ENCODE results near the gene ADCY5. TPM values are rescaled to one million over a fixed set of nuclear protein-coding genes. Genes with fewer than 3 reads are reported as not detected.

ADCY5 gene
- total RNA-seq, 2 donors from 2014 or later = 12.9 to 69.6 TPM

DNA sequence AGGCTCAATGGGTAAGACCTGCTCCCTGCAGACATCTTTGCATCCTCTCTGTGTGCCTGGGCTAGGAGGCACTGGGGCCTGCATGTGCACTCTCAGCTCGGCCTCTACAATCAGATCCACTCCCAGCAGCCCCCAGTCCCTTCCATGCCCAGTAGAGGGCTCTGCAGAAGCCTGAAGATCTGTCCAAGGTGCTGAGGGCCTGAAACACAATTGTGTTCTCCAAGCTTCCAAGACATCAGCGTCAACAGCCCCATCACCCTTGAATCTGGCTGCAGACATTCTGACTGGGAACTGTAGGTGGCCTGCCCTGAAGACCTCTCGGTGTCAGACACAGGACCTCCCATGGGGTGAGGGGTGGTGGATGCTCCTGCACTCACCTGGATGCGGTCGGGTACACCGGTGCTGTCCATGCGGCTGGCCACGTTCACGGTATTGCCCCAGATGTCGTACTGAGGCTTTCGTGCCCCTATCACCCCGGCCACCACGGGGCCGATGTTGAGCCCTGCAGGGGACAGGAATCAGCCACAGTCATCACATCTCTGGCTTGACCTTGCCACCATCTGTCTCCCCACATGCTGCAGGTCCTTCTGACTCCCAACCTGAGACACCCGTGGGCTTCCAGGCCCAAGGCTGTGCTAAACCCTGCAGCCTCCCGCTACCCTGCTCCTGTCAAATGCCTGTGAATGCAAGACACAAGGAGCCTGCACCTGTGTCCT lies 162.4 kb downstream of the ADCY5 start:
- no peak for DNase-seq (ENCODE audit: low spot score)
- intact Hi-C loops (cut with DNase I) = loop anchor here (5.0 kb wide), 1 partner anchor 201 kb away; no protein-coding TSS in a partner anchor
- no peak overlapping the region for H3K27ac ChIP-seq
- no peak overlapping the region for H3K4me3 ChIP-seq
- no peaks in the 10 kb centered on the region for H3K27me3 ChIP-seq (replicated peaks; ENCODE audit: insufficient read depth)
- no peaks in the 10 kb centered on the region for H3K9me3 ChIP-seq
- no peaks in the 10 kb centered on the region for H3K4me1 ChIP-seq (replicated peaks)
- TF ChIP-seq CTCF (IDR thresholded peaks at IDR 0.05) (peak in 3 of 4 experiments; percentile 9 to 34 (median 22)), POLR2A (IDR thresholded peaks at IDR 0.05) (no peak), POLR2AphosphoS5 (IDR thresholded peaks at IDR 0.05) (no peak)
- WGBS = 84% methylated on average over 16 of the region's 16 CpGs
- no peaks in the 10 kb centered on the region for H3K36me3 ChIP-seq

GRCh38 chr3:123285931-123286307 lies 163.0 kb downstream of the ADCY5 start:
- WGBS = 46% methylated on average over 4 of the region's 4 CpGs
- TF ChIP-seq POLR2AphosphoS5 (IDR thresholded peaks at IDR 0.05) (no peak), POLR2A (IDR thresholded peaks at IDR 0.05) (no peak), CTCF (IDR thresholded peaks at IDR 0.05) (no peak)
- Histone ChIP-seq H3K4me1 (replicated peaks) (no peaks in the 10 kb centered on the region), H3K4me3 (no peak overlapping the region), H3K27me3 (replicated peaks; ENCODE audit: insufficient read depth) (no peaks in the 10 kb centered on the region), H3K27ac (no peak overlapping the region), H3K36me3 (no peaks in the 10 kb centered on the region), H3K9me3 (no peaks in the 10 kb centered on the region)
- intact Hi-C loops (cut with DNase I) = loop anchor here (5.0 kb wide), 1 partner anchor 201 kb away; no protein-coding TSS in a partner anchor
- no peak for DNase-seq (ENCODE audit: low spot score)

DNA sequence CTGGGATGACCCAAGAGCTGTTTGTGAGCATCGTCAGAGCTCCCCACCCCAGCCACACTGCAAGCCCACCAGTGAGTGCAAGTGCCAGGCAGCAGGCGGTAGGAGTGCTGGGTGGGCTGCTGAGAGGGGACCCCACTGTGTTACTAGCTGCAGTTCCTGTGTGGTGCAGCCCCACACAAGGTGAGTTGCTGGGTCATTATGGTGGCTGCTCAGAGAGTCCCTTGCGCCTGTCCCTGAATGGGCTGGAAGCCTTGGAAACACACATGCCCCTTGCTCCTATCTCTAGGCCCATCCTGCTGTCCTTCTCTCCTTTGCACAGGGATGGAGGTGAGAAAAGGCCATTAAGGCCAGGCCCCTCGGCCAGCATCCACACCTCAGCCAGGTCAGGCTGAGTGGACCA lies 163.4 kb downstream of the ADCY5 start:
- Histone ChIP-seq H3K27ac (no peak overlapping the region), H3K9me3 (no peaks in the 10 kb centered on the region), H3K4me3 (no peak overlapping the region), H3K36me3 (no peaks in the 10 kb centered on the region), H3K4me1 (replicated peaks) (no peaks in the 10 kb centered on the region), H3K27me3 (replicated peaks; ENCODE audit: insufficient read depth) (no peaks in the 10 kb centered on the region)
- no peak for TF ChIP-seq CTCF (IDR thresholded peaks at IDR 0.05)
- TF ChIP-seq POLR2AphosphoS5 (IDR thresholded peaks at IDR 0.05) = no peak
- no peak for TF ChIP-seq POLR2A (IDR thresholded peaks at IDR 0.05)
- 59% methylated on average over 4 of the region's 4 CpGs for WGBS
- no peak for DNase-seq (ENCODE audit: low spot score)
- intact Hi-C loops (cut with DNase I) = loop anchor here (5.0 kb wide), 1 partner anchor 202 kb away; no protein-coding TSS in a partner anchor

GRCh38 chr3:123285066-123285465 lies 163.8 kb downstream of the ADCY5 start:
- 70% methylated on average over 9 of the region's 9 CpGs for WGBS
- Histone ChIP-seq H3K27me3 (replicated peaks; ENCODE audit: insufficient read depth) (no peaks in the 10 kb centered on the region), H3K27ac (no peak overlapping the region), H3K36me3 (no peaks in the 10 kb centered on the region), H3K4me3 (no peak overlapping the region), H3K9me3 (no peaks in the 10 kb centered on the region), H3K4me1 (replicated peaks) (no peaks in the 10 kb centered on the region)
- TF ChIP-seq CTCF (IDR thresholded peaks at IDR 0.05) = no peak
- no peak for TF ChIP-seq POLR2AphosphoS5 (IDR thresholded peaks at IDR 0.05)
- no peak for TF ChIP-seq POLR2A (IDR thresholded peaks at IDR 0.05)
- DNase-seq (ENCODE audit: low spot score) = no peak
- intact Hi-C loops (cut with DNase I) = loop anchor here (5.0 kb wide), 1 partner anchor 202 kb away; no protein-coding TSS in a partner anchor

Data from prostate gland (tissue), 2 donors.